Measurements from ENCODE around the gene ANGPT4. TPM values are rescaled to one million over a fixed set of nuclear protein-coding genes. Genes with fewer than 3 reads are reported as not detected.

ANGPT4 gene
- total RNA-seq, 1 donor from 2014 or later: 0.07 TPM

DNA sequence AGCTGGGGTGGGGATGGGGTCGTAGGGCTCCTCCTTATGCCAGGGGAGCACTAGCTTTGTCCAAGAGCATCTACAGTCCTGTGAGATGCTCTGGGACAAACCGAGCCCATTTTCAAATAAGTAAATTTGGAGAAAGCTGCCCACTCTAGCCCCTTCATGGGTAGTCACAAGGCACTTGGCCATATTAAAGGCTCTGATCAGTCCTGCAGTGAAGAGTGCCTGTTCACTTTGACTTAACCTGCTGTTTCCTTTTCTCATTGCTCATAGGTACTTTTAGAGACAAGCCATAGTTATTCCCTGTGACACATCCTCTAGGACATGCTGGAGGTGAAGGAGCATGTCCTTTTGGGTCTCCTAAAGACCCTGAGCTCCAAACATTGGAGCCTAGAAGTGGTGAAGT, 44.2 kb downstream of the ANGPT4 start:
- Mint-ChIP-seq H3K27ac (no peak overlapping the region), H3K27me3 (peaks cover 26% of the 10 kb centered on the region), H3K36me3 (no peaks in the 10 kb centered on the region), H3K9me3 (no peaks in the 10 kb centered on the region), H3K4me1 (ENCODE audit: unreplicated experiment) (no peaks in the 10 kb centered on the region), H3K4me3 (no peak overlapping the region)
- TF ChIP-seq, protein P1, sequence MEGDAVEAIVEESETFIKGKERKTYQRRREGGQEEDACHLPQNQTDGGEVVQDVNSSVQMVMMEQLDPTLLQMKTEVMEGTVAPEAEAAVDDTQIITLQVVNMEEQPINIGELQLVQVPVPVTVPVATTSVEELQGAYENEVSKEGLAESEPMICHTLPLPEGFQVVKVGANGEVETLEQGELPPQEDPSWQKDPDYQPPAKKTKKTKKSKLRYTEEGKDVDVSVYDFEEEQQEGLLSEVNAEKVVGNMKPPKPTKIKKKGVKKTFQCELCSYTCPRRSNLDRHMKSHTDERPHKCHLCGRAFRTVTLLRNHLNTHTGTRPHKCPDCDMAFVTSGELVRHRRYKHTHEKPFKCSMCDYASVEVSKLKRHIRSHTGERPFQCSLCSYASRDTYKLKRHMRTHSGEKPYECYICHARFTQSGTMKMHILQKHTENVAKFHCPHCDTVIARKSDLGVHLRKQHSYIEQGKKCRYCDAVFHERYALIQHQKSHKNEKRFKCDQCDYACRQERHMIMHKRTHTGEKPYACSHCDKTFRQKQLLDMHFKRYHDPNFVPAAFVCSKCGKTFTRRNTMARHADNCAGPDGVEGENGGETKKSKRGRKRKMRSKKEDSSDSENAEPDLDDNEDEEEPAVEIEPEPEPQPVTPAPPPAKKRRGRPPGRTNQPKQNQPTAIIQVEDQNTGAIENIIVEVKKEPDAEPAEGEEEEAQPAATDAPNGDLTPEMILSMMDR (conservative IDR thresholded peaks at IDR 0.05): no peak
- DNase-seq (ENCODE audit: extremely low spot score, unreplicated experiment): no peak

DNA sequence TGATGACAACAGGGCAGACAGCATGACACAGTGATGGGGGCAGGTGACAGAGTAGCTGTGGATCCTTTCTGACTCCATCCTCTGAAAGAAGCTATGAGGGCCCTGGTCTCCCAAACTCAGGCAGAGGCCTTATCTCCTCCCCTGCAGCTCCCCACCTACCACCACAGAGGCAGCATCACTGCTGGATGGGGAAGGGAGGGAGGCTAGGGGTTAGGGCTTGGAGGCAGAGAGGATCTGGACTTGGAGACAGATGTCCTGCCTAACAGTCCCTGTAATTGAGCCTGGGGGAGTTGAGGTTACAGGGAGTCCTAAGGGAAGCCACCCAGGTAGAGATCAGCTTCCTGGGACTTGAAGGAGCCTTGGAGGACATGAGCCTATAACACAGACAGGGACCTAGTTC, 44.7 kb downstream of the ANGPT4 start:
- Mint-ChIP-seq H3K9me3 (no peaks in the 10 kb centered on the region), H3K36me3 (no peaks in the 10 kb centered on the region), H3K27ac (no peak overlapping the region), H3K4me3 (no peak overlapping the region), H3K4me1 (ENCODE audit: unreplicated experiment) (no peaks in the 10 kb centered on the region), H3K27me3 (peaks cover 27% of the 10 kb centered on the region)
- DNase-seq (ENCODE audit: extremely low spot score, unreplicated experiment): no peak
- TF ChIP-seq, protein P1 (conservative IDR thresholded peaks at IDR 0.05): no peak

DNA sequence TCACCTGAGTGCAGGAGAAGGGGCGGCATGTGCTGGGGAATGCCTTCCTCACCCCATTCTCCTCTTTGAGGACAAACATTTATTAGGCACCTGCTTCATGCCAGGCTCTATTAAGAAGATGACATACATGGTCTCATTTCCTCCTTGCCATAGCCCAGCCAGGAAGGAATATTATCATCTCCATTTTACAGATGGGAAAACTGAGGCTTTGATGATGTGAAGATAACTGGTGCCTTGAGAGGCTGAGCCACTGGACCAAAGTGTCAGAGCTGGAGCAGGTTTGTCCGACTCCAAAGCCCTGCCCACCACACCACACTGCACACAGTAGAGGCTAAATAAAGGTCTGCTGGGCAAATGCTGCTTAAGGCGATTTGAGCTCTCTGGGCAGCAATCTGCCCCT, 45.4 kb downstream of the ANGPT4 start:
- H3K27ac Mint-ChIP-seq: no peak overlapping the region
- no peak for DNase-seq (ENCODE audit: extremely low spot score, unreplicated experiment)
- H3K36me3 Mint-ChIP-seq: no peaks in the 10 kb centered on the region
- H3K4me1 Mint-ChIP-seq (ENCODE audit: unreplicated experiment): no peaks in the 10 kb centered on the region
- H3K4me3 Mint-ChIP-seq: no peak overlapping the region
- no peaks in the 10 kb centered on the region for H3K9me3 Mint-ChIP-seq
- H3K27me3 Mint-ChIP-seq: peaks cover 28% of the 10 kb centered on the region
- TF ChIP-seq, protein P1 (conservative IDR thresholded peaks at IDR 0.05): no peak

DNA sequence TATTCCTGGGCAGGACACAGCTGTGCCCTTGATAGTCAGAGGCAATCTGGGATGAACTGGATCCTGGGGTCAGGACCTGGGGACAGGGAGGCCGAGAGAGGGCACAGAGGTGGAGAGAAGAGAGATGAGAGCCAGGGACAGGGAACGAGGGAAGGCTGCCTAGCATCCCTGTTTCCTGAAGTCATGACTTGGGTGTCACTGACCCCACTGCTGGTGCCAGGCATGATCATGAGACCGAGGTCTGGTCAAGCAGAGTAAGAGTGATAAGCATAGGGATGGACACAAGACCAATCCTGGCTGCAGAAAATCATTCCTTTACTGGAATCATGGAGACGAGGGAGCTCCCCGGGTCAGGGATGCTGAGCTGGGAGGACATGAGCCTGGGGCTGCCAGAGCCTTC, 46.5 kb downstream of the ANGPT4 start:
- no peaks in the 10 kb centered on the region for H3K4me1 Mint-ChIP-seq (ENCODE audit: unreplicated experiment)
- H3K9me3 Mint-ChIP-seq: no peaks in the 10 kb centered on the region
- no peak for DNase-seq (ENCODE audit: extremely low spot score, unreplicated experiment)
- TF ChIP-seq, protein P1 (conservative IDR thresholded peaks at IDR 0.05): no peak
- no peaks in the 10 kb centered on the region for H3K36me3 Mint-ChIP-seq
- peaks cover 25% of the 10 kb centered on the region for H3K27me3 Mint-ChIP-seq
- H3K27ac Mint-ChIP-seq: no peak overlapping the region
- no peak overlapping the region for H3K4me3 Mint-ChIP-seq

DNA sequence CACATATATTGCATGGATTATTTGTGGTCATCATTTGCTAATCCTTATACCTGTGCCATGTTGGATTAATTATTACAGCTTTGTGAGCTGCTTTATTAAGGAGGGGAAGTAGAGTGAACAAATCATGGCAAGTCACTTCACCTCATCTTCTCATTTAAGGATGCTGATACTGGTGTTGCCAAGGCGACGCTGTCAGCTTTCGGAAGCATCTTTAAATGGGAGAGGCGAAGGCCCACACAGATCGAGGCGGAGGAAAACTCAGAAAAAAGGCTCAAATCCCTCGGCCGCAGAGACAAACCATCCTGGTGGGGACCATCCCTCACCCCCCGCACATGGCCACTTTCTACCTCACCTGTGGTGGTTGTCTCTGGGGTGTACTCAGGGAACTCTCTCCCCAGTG, 47.9 kb downstream of the ANGPT4 start:
- Mint-ChIP-seq H3K27me3 (peaks cover 27% of the 10 kb centered on the region), H3K4me3 (no peak overlapping the region), H3K4me1 (ENCODE audit: unreplicated experiment) (no peaks in the 10 kb centered on the region)

More for the DNA sequence above, 47.9 kb downstream of the ANGPT4 start:
- TF ChIP-seq, protein P1 (conservative IDR thresholded peaks at IDR 0.05): no peak
- Mint-ChIP-seq H3K9me3 (no peaks in the 10 kb centered on the region), H3K27ac (no peak overlapping the region), H3K36me3 (no peaks in the 10 kb centered on the region)
- no peak for DNase-seq (ENCODE audit: extremely low spot score, unreplicated experiment)

All from type B pancreatic cell (in vitro differentiated cells).